HG03457 (cell line): ENCODE measurements around the gene CDT1.
"Not testable (repeated sequence)": the region's sequence is repeated elsewhere in the genome, so short reads cannot be mapped to it uniquely, and the experiment has no call there.

Source experiments
- ATAC-seq: cut with Tn5 transposase; IDR thresholded peaks from one replicate; pipeline ENCODE4 v1.9.1; 2021; ENCODE audit warnings: moderate number of reproducible peaks; ENCODE audit not compliant: unreplicated experiment

CDT1 gene

DNA sequence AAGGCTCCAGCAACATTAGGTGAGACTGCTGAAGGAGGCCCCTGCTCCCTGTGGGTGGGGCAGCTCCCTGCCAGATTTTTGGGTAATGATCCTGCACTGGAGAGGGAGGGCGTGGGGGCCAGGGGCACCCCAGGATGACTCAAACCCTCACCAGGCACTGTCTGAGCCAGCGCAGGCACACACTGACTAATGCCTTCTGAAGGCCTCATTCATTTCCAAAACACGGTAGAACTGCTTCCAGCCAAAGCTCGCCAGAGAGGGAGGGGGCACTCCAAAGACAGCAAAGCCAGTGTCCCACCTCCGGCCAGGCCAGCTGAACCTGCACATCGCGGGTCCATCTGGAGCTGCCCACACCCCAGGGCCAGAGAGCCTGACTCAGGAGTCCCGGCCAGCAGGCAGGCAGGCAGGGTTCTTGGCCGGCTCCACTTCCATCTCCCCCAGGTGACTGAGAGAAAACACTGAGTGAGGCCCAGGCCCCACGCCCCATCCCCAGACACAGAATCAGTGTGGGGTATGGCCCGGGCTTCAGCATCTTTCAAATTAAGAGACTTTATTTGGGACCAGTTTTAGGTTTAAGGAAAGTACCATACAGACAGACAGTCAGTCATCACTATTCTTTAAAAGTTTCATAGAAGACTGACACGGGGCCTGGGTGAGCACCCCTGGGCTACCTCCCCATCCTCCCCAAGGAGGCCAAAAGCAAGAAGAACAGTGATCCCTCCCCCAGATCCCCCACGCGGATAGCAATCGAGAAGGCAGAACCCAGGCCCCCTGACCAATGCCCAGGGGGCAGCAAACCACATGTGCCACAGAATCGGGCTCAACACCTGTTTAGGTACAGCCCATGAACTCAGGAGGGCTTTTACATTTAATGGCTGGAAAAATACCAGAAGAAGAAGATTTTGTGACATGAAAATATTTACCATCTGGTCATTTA is 20.9 kb upstream of the CDT1 start:
- no peak for ATAC-seq

DNA sequence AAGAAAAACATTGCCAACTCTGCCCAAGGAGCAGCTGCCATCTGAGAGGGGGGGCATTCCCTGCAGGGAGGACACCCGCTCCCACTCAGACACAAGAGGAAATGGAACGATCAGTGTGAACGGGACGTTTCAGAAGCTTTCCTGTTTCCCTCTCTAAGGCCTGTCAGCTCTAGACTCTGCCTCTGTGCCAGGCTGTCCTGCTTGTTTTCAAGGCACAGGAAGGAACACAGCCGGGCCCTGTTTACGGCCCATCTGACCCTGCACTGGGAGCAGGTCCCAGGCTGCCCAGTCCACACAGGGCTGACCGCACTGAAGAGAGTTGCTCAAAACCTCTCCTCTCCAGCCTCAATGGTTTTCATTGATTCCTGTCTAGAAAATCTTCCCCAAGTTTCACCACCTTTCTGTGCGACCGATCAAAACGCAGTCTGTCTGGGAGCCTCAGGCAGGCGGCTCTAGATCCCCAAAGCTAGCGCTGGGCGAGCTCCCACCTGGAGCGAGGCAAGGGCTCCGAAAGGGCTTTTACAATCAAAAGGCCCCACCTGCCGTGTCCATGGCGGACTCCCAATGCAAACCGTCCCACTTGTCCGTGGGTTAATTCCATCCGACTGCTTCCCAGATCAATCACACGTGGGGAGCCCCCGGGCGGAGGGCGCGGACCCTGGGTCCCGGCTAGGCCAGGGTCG is 20.1 kb upstream of the CDT1 start:
- no peak for ATAC-seq

DNA sequence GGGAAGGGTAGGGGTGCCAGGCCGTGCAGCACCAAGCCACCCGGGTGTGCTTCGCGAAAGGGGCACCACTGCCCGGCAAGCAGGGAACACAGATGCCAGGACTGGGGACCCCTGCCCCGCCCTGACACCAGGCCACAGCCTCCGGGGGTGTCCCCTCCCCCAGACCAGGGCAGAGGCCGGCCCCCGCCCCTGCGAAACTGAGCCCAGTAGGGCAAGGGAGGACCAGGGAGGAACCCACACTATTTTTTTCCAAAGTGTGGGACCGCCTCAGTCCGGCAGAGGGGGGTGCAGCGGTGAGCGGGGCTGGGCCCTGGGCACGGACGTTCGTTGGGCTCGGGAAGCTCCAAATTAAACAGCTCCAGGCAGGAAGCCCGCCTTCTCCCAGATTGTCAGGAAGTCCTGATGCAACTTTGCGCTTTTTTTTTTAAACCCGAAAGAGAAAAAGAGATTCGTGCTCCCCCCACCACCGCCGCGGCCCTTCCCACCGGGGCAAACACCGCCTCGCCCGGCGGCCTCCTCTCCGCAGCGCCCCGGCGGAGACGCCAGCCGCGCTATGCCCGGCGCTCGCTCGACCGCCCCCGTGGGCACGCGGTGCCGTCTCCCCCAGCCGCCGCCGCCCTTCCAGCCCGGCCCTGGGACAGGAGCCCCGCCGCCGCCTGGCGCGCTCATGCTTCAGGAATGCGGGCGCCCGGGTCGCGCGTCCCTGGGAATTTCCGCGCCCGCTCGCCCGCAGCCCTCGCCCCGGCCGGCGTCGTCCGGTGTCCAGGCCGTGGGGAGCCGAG is 19.3 kb upstream of the CDT1 start:
- no peak for ATAC-seq

DNA sequence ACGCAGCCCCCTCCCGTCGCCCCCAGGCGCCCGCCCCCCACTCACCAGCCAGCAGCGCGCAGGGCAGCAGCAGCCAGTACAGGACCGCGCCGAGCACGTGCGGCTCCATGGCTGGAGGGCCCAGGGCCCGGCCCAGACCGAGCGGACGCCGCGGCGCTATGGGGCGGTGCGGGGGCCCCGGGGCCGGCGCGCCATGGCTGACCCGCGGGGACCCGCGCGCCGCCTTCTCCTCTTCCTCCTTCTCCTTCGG is 18.8 kb upstream of the CDT1 start:
- no peak for ATAC-seq

DNA sequence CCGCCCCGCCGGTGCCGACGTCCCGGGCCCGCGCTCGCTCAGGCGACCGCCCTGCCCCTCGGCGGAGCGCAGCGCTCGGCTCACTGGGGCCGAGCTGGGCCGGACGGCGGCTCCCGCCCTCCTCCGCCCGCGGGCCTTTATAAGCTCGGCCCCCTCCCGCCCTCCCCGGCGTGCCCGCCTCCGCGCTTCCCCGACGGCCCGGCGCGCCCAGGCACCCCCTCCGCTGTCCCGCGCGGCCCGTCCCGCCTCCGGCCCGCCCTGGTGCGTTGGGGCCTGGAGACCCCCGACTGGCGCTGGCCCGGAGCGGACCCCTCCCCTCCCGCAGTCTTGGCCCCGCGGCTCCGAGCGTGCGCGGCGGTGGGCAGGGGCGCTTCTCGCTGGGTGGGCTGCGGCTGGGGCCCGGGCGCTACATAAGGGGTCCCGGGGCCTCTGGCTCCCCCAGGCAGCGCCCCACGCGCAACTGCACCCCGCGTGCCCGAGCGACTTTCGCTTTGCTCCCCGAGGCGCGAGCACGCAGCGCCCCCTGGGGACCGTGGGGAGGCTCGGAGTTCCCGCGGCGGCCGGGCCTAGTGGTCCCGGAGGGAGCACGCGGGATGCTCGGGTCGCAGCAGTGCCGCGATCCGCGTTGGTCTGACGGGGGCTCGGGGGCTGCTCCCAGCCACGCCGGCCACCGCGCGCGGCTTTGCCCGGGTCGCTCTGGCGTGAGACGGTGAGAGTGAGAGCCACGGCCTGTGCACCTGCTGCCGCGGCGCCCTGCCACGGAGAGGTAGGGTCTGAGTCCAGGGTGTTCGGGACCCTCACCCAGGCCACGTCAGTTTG is 18.3 kb upstream of the CDT1 start, which contains the start of gene PIEZO1:
TSS of gene PIEZO1 (minus strand) at position 115 of the 819 bp plus-strand sequence. CDS start 256 bp downstream, outside the sequence.
- no peak for ATAC-seq

DNA sequence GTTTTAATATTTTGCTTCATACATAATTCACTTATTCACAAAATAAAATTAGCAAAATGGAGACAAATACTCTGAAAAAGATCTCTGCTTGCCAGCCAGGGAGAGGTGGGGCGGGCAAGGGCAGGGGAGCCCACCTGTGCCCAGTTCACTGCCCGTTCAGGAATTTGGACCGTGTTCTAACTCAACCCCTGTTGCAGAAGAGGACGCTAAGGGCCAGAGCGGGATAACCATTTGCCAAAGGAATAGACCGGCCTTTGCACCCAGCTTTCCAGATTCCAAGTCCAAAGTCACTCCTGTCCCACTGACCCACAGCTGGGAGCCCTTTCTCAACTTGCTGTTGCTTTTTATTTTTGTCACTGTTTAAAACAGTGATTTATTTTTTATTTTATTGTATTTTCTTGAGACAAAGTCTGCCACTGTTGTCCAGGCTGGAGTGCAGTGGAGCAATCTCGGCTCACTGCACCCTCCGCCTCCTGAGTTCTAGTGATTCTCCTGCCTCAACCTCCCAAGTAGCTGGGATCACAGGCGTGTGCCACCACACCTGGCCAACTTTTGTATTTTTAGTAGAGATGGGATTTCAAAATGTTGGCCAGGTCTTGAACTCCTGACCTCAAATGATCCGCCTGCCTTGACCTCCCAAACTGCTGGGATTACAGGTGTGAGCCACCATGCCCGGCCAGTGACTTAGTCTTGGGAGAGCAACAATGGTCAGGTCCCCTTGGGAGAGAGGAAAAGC is 15.8 kb upstream of the CDT1 start:
- ATAC-seq = no peak

DNA sequence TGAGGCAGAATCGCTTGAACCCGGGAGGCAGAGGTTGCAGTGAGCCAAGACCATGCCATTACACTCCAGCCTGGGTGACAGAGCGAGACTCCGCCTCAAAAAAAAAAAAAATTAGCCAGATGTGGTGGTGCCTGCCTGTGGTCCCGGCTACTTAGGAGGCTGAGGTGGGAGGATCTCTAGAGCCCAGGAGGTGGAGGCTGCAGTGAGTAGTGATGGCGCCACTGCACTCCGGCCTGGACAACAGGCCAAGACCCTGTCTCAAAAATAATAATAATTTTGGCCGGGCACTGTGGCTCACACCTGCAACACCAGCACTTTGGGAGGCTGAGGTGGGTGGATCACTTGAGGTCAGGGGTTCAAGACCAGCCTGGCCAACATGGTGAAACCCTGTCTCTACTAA is 14.8 kb upstream of the CDT1 start:
- ATAC-seq = not testable (repeated sequence)

DNA sequence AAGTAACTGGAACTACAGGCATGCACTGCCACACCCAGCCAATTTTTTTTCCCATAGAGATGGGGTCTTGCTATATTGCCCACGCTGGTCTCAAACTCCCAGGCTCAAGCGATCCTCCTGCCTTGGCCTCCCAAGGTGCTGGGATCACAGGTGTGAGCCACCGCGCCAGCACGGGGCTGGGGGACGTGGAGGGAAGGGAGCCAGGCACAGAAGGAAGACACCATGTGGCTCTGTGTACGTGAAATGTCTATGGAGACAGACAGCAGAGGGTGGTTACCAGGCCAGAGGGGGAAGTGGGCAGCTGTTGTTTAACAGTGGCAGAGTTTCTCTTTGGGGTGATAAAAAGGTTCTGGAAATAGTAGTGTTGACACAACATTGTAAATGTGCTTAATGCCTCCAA is 14.0 kb upstream of the CDT1 start:
- no peak for ATAC-seq

DNA sequence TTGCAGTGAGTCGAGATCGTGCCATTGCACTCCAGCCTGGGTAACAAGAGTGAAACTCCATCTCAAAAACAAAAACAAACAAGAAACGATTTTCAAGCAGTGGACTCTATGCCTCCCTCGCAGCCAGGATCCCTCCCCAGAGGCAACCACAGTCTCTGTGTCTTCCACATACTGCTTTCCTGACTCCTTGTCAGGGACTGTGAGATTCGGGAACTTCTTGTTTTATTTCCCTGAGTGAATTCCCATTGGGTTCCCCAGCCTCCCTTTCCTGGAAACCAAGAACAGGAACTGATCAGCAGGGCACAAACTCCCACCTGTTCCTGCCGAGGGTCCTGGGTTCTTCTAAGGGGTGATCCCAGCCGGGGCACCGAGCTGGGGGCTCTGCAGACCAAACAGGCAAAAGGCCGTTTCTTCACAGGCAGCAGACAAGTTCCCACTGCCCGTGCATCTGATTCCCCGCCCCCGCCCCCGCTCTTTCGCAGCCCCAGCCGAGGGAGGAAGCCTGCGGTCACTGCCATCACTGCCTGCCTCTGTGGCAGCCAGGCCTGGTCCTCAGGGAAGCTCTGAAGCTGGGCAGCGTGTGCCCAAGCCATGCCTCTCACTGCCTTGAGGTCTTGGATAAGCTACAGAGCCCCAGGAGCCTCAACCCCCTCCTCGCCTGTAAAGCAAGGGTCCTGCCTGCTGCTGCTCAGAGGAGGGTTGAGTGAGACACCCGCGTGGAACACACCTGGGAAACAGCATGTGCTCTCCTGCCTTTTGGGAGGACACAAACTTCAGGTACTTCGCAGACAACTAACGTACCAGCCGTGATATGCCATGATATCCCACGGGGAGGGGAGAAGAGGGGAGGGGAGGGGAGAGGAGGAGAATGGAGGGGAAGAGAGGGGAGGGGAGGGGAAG is 13.0 kb upstream of the CDT1 start:
- ATAC-seq = no peak

DNA sequence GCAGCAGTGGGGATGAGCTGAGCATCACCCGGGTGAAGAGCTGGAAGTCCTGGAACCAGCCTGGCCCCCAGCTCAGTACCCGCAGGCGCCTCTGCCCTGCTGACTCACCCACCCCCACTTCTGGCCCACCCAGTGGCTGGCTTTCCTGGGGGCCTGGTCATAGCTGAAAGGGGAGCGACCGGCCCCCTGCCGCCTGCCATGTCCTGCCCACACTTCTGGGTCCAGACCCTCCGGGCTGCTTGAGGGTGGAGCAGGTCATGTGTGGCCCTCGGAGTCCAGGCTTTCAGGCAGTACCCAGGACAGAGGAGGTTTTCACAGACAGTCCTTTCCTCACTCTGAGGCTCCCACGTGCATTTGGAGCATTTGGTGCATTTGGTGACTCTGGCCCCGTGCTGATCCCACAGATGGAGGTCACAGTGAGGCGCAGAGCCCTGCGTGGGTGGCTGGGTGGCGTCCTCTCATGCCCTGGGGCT is 11.5 kb upstream of the CDT1 start:
- no peak for ATAC-seq

DNA sequence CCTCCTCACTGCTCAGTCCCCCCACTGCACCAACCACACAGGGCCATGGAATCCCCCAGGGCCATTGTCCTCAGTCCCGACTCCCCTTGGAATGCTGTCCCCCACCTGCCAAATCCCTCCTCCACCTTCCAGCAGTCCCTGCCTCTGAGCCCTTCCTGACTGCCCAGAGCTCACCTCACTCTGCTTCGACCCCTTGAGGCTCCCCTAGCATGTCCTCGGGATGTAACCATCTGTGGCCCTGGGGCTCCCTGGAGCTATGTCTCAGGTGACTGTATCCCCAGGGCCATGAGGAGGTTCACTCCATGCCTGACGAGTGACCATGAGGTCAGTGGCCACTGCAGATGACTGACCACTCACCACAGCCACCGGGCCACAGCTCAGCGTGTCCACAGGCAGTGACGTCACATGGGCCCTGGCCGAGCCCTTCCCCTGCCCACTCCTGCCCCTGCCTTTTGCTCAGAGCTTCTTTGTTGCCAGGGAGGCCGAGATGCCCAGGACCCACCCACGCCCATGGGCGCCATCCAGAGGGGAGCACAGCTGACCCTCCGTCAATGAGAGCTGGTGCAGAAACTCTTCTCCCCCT is 10.8 kb upstream of the CDT1 start:
- ATAC-seq = no peak

DNA sequence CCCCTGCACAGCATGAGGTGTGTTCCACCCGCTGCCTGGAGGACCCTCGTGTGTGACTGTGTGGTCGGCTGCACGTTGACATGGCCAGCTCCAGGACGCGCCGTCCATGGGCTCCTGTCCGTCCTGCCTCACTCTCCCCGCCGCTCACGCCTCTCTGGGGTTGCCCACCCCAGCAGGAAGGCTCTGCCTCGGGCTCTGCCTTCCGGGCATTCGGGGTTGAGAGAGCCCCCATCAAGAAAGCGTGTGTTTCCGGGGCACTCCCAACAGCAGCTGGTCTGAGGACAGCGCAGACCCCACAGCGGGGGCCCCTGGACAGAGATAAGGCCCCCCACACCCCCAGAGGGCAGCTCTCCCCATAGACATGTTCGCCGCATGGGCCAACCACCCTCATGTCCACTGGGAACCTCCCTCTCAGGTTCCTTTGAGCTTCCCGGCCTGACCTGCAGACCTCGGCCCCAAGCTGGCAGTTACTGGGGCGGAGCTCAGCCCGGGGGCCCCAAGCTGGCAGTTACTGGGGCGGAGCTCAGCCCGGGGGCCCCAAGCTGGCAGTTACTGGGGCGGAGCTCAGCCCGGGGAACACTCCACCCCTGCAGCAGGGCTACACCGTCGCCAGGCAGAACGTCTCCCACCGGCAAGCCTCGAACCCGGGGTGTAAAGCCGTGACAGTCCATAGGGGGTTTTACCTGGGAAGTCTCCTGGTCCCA is 10.2 kb upstream of the CDT1 start:
- no peak for ATAC-seq

DNA sequence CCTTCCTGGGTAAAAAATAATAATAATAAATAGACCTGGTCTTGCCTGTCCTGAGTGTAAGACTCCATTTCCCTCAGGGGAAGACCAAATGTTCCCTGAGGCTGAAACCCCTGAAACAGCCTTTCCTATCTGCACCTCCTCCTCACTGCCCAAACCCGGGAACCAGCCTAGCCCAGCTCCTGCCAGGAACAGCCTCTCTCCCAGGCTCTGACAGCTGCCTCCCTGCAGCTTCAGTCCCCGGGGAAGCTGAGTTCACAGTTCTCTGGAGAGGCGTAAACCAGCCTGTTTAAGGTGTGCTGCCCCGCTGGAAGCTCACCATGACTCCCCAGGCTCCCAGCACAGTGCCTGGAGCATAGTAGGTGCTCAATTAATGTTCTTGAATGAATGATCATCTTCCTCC is 7.3 kb upstream of the CDT1 start:
- no peak for ATAC-seq

DNA sequence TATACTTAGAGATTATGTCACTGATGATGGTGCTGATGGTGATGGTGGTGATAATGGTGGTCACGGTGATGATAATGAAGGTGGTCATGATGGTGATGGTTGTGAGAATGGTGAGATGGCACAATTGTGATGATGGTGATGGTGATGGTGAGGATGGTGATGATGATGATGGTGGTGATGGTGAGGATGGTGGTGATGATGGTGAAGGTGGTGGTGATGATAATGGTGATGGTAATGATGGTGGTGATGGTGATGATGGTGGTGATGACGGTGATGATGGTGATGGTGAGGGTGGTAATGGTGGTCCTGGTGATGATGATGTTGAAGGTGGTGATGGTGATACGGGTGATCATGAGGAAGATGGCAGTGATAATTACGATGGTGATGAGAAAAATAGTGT is 5.5 kb upstream of the CDT1 start:
- ATAC-seq = no peak

DNA sequence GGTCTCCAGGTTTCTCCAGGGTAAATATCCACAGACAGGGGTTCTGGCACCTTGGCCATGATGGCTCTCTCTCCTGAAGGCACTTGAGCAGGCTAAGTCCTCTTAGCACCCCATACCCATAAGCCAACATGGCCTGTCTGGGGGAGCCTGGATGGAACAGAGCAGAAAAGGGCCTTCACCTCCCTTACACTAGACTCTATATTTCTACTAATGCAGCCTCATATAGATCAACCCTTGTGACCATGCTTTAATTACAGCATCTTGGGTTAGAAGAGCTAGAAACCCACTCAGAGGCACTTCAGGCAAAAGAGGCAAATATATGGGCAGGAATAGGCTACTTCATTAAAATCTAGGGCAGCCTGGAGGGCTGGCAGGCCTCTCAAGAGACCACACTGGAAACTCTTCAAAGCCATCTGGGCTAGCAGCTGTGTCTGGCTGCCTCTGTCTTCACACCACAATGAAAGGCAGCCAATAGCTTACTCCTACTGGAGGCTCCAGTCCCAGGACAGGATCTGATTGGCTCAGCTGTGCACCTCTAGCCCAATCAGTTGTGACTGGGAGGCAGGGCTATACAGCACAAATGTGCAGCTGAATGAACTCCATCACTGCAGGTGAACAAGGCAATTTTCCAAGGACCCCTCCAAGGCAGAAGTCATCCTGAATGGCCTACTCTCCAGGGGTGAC is 4.7 kb upstream of the CDT1 start:
- ATAC-seq = no peak

DNA sequence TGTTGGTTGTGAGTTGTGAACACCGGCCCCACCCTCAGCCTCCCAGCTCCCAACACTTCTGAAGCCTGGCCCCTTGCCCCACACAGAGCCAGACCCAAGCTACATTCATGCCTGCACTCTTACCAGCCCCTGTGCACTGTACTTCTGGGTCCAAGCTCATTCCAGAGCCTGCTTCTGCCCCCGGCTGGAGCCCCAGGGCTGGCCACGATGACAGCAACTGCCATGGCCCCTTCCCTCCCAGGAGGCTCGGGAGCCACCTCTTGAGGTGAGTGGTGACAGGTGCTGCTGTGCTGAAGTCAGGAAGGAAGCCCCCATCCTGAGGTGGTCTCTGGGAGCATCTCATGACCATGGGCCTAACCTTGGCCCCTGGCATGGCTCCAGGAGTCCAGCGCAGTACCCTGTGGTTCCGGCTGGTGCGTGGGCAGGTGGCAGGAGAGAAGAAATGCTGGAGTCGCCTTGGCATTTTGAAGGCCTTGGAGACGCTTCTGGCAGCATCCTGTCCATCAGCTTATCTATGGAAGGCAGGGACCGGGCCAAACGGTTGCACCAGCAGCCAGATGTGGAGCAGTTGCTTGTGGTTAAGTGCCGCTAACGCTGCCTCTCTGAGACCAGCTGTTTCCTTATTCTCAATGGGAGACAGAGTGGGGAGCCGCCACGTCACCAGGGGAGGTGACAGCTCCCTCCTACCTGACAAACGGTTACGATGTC is 3.9 kb upstream of the CDT1 start:
- ATAC-seq = no peak

DNA sequence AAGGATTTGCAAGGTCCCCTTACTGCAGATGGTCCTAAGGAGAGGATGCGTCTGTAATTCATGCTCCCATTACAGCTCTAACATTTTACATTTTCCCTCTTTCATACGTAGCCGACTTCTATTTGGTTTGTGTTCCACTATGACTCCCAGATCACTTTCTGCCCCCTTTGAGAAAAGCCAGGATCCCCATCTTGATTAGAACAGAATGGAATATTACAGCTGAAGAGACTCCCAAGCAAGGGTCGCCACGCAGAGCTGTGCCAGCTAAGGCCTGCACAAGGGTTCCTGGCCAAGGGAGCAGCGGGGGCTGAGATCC is 3.4 kb upstream of the CDT1 start:
- no peak for ATAC-seq
